Measurements from ENCODE around the gene SPR.
A peak's percentile ranks its signal among the peaks of the same experiment; 100 is the strongest.
"Not testable (repeated sequence)": the region's sequence is repeated elsewhere in the genome, so short reads cannot be mapped to it uniquely, and the experiment has no call there.

SPR gene

DNA sequence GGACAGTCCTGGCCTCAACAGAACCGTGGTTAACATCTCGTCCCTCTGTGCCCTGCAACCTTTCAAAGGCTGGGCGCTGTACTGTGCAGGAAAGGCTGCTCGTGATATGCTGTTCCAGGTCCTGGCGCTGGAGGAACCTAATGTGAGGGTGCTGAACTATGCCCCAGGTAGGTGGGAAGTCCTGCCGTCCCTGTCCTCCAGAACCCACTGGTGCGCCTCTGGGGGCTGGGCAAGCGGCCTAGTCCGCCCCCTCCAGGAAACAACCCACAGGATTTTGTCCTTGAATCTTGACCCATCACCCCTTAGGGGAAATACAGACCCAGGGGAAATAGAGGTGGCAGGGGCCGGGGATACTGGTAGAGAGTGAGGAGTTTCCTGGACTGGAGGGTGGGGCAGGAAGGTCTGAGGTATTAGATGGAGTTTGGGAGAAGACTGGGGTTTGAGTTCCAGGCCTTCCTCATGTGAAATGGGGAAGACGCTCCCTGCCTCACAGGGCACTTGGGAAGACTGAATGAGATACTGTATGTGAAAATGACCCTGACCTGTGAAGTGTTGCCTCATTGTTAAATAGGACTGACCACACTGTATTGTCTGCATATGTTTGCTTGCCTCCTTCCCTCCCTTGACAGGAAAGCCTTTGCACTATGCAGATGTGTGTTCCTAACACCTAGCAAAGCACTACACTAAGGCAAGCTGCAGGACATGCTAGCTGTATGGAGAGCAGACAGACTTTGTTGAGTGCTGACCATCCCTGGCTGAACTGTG, 1.4 kb downstream of the SPR start:
- DNase-seq (ENCODE audit: low read depth in 1 of 2, low spot score in 1 of 2), result no peak

DNA sequence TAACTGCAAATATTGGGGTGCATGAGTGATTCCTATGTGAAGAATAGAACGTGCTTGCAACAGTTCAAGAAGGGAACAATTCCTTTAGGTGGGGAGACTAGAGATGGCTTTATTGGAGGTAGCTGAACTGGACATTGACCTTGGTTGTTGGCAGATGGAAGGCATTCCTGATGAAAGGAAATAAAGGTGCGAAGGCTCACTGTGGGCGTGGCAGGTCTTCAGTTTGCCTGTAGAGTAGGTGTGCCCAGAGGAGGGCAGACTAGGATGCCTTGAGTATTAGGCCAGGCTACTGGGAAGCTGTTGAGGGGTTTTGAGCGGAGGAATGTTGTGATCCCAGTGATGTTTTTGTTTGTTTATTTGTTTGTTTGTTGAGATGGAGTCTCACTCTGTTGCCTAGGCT, 2.8 kb downstream of the SPR start:
- no peak for DNase-seq (ENCODE audit: low read depth in 1 of 2, low spot score in 1 of 2)

DNA sequence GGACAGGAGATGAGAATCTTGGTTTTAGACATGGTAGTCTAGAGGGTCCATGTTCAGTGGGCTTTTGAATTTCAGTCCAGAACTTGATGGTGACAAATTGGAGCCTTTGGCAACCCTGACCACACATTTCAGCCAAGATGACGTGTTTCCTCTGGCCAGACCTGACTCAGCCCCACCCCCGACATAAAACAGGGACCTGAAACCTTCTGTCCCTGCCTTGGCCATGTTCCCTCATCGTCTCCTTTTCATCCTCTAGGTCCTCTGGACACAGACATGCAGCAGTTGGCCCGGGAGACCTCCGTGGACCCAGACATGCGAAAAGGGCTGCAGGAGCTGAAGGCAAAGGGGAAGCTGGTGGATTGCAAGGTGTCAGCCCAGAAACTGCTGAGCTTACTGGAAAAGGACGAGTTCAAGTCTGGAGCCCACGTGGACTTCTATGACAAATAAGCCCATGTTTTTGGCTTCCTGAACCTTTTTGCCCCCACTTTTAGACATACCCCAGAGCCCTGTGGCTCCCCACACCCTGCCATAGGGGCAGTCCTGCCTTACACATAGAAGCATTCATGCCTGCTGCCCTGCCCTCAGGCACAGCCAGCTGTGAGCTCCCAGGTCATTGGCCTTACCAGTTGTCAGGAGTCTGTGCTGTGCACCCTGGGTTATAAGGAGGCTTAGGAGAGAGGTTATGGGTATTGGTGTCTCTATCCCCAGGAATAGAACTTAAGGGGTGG, 4.0 kb downstream of the SPR start:
- DNase-seq (ENCODE audit: low read depth in 1 of 2, low spot score in 1 of 2), result no peak

- peak in 1 of 2 donors; percentile 44 for DNase-seq (ENCODE audit: low read depth in 1 of 2, low spot score in 1 of 2)
These were observed 5.4 kb downstream of the SPR start for GRCh38 chr2:72892506-72893173.

DNA sequence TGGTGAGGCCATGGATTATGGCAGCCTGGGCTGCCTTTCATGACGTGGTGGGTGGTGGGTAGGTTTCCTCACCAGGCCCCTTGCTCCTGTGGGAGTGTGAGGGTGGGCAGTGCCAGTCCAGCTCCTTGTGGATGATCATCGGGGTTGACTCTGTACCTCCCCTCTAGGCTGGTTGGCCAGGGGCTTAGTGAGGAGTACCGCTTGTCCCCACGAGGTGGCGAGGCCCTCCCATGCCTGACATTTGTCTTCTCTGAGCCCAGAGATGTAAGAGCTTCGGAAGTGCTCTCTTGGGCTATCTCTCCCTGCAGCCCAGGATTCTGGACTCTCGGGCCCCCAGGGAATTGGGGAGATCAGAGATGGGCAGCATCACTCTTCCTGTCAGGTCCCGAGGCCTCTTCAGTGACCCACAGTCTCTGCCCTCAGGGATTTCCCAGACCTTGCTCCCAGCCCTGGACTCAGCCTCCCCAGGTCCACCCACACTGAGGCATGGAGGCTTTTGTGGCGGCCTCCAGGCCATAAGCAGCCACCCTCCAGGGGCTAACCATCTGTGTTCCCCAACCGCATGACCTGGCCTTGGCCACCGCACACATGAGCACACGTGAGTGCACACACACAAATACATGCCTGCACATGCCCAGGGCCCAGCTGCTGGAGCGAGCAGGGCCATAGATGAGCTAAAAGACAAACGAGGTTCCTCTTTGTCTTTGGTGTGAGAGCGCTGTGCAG, 6.5 kb downstream of the SPR start:
- DNase-seq (ENCODE audit: low read depth in 1 of 2, low spot score in 1 of 2), result no peak

DNA sequence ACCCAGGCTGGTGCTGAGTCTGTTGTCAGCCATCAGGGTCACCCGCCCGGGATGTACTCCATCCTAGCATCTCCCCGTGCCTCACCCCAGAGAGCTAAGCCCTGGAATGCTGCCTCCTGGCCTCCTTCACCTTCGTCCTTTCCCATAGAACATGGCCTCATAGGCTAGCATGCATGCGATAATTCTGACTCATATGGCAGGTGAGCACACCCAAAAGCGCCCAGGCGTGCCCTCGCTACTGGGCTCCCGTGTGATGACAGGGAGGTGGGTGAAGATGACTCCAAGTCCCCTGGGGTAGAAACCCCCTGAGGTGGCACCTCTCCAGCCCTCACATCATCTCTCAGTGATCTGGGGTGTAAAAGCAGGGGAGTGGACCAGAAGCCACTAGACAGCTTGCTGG, 7.3 kb downstream of the SPR start:
- no peak for DNase-seq (ENCODE audit: low read depth in 1 of 2, low spot score in 1 of 2)

- no peak for DNase-seq (ENCODE audit: low read depth in 1 of 2, low spot score in 1 of 2)
These were observed 7.9 kb downstream of the SPR start for GRCh38 chr2:72895154-72895553.

GRCh38 chr2:72895759-72896281, 8.6 kb downstream of the SPR start:
- no peak for DNase-seq (ENCODE audit: low read depth in 1 of 2, low spot score in 1 of 2)

DNA sequence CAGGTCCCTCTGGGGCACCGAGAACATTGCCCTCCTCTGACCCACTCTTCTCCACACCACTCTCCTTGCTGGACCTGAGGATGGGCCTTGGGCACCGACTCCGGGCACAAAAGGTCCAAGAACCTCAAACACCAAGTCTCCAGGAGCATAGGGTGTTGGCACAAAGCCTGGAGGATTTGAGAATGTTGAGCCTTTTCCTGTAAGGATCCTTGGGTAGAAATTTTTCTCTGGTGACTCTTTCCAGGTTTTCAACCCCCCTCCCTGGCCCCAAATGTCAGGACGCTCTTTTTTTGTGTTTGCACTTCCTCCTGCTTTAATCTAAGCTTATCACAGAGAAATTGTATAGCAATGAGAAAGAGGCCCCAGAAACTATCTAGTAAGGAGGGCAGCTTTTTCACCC, 9.2 kb downstream of the SPR start:
- DNase-seq (ENCODE audit: low read depth in 1 of 2, low spot score in 1 of 2), result no peak

GRCh38 chr2:72897785-72898584, 10.8 kb downstream of the SPR start:
- no peak for DNase-seq (ENCODE audit: low read depth in 1 of 2, low spot score in 1 of 2)

GRCh38 chr2:72898585-72898906, 11.3 kb downstream of the SPR start:
- DNase-seq (ENCODE audit: low read depth in 1 of 2, low spot score in 1 of 2), result no peak

DNA sequence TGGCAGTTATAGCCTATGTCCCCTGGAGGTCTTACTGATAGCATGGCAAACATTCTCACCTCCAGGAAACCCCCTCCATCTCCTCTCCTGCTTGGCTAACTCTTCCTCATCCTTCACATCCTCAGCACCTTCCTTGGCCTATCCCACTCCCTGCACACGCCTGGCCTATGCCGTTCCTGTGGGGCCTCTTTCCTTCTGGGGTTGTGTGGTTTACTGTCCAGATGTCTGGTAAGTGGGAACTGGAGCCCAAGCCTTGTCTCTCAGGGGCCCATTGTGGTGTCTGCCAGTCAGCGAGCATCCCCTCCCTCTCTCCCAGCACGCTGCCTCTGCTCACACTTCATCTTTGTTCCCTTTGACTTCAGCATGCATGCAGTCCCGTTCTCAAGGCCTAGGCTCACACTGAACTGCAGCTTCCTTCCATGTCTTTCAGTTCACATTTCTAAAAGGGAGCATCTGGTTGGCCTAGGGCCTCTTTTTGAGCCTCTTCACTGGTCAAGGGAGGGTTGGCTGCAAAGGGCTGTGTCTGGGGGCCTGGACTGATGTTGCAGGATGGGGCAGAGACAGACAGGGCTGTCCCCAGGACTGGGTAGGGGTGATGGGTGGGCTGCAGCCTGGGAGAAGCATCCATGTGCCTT, 13.1 kb downstream of the SPR start:
- no peak for DNase-seq (ENCODE audit: low read depth in 1 of 2, low spot score in 1 of 2)

DNA sequence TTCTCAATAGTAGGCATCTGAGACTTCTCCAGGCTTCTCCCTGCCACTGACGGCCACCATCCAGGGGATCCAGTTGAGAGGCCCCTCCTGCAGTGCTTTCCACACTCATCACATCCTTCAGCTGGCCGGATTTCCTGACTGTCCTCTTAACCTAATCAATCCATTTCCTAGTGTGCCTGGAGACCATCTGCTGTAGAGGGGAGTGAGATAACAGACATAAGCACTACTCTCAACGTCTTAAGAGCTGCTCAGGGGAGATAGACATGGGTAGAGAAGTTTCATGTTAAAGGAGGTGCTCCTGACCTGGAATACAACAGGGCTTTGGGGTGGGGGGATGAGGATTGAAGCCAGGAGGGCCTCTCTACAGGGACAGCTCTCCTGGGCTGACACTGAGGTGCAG, 14.2 kb downstream of the SPR start:
- DNase-seq (ENCODE audit: low read depth in 1 of 2, low spot score in 1 of 2), result no peak

GRCh38 chr2:72907369-72907768, 20.2 kb downstream of the SPR start:
- not testable (repeated sequence) for DNase-seq (ENCODE audit: low read depth in 1 of 2, low spot score in 1 of 2)

DNA sequence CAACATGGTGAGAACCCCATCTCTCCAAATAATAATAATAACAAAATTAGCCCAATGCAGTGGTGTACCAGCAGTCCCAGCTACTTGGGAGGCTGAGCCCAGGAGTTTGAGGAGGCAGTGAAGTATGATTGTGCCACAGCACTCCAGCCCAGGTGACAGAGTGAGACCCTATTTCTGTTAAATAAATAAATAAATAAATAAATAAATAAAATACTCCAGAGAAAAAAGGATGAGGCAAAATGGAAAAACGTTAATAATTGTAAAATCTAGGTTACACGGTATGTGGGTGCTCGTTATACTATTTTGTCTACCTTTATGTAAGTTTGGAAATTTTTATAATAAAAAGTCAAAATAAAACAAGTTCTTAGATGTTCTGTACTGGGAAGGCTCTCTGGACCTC, 21.5 kb downstream of the SPR start:
- no peak for DNase-seq (ENCODE audit: low read depth in 1 of 2, low spot score in 1 of 2)

GRCh38 chr2:72911256-72911655, 24.0 kb downstream of the SPR start:
- DNase-seq (ENCODE audit: low read depth in 1 of 2, low spot score in 1 of 2), result no peak

DNA sequence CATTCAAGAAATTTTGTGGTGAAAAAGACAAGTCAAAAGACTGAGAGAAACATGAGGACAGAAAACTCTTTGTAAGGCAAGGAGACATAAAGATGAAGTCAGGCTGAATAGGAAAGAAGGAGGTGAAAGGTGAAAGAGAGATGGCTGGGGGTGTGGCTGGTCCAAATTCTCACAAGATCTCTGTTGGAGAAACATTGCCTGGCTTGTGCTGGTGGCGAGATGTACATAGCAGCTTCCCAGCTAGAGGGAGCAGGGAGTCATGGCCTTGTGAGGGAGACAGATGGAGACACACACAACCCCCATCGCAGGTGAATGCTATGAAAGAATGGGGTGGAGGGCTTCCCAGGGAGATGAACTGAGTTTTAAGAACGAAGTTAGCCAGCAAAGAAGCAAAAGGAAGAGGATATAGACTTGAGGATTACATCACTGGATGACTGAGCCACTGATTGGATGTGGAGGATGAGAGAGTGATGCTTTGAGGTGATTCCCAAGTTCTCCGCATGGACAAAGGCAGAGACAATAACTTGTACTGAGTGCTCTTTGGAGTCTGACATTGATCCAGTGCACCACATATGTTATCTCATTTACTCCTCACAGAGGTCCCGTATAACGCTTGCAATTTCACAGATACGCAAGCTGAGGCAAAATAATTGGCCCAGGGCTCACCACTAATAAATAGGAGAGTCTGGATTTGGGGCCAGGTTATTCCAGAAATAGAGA, 26.4 kb downstream of the SPR start:
- DNase-seq (ENCODE audit: low read depth in 1 of 2, low spot score in 1 of 2), result no peak

DNA sequence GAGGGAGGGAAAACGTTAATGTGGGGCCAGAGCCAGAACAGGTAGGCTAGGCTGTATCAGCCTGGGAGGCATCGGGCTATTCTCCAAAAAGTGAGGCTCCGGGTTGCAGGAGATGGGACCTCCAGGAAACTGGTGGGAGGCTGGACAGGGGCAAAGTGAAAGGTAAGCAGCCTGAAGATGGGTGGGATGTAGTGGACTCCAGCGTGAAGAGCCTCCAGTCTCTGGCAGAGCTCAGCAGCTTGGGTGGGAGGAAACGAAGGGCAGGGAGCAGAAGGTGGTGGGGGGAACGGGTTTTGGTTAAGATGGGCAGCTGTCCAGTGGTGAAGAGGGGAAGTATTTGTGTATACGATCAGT, 27.0 kb downstream of the SPR start:
- no peak for DNase-seq (ENCODE audit: low read depth in 1 of 2, low spot score in 1 of 2)

DNA sequence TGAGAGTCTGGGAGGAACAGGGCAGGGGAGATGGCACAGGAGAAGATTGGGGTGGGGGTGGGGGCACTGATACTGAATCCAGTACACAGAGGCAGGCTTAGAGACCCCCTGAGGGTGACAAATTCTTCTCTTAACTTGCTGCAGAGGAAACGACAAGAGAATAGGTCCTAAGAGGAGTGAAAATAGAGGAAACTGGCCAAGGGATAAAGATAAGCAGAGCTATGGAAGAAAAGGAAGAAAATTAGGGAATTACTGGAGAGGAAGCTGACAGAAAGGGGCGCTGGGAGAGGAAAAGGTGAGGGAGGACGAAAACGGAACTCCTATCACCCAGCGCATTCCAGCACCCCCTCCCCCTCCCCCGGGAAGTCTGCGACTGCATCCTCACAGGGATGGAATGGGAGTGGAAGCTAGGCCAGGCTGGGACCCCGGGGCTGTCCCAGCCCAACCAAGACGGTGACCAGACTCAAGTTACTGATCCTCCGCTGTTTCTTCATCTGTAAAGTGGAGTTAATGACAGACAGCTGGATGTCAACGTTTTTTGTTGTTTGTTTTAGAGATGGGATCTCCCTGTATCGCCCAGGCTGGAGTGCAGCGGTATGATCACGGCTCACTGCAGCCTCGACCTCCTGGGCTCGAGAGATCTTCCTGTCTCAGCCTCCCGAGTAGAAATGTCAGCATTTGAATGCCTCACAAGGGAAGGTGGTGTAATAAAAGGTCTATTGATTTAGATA, 27.5 kb downstream of the SPR start:
- no peak for DNase-seq (ENCODE audit: low read depth in 1 of 2, low spot score in 1 of 2)

Data from stimulated activated CD4-positive, alpha-beta T cell treated with anti-CD3 and anti-CD28 coated beads, Interleukin-15, amount 100 ng/mL, for 1 hour (primary cell).